ENCODE data around the gene CTBP1. TPM values are rescaled to one million over a fixed set of nuclear protein-coding genes. Genes with fewer than 3 reads are reported as not detected.

Gene CTBP1
- total RNA-seq, 1 donor from 2014 or later: 224 TPM

- DNase-seq (ENCODE audit: low spot score in 2 of 2) (no peak), FAIRE-seq (no peak)
Measured at GRCh38 chr4:1183985-1184773, 64.8 kb downstream of the CTBP1 start.

GRCh38 chr4:1182313-1182712 is 66.6 kb downstream of the CTBP1 start:
- DNase-seq (ENCODE audit: low spot score in 2 of 2): no peak
- FAIRE-seq: peak; percentile 3

GRCh38 chr4:1180663-1181062 is 68.3 kb downstream of the CTBP1 start:
- DNase-seq (ENCODE audit: low spot score in 2 of 2) (no peak), FAIRE-seq (no peak)

GRCh38 chr4:1179976-1180375 is 69.0 kb downstream of the CTBP1 start:
- FAIRE-seq: no peak

GRCh38 chr4:1179089-1179441 is 69.9 kb downstream of the CTBP1 start:
- DNase-seq (ENCODE audit: low spot score in 2 of 2): no peak
- no peak for FAIRE-seq

More at GRCh38 chr4:1179976-1180375, 69.0 kb downstream of the CTBP1 start:
- no peak for DNase-seq (ENCODE audit: low spot score in 2 of 2)

- DNase-seq (ENCODE audit: low spot score in 2 of 2) (no peak), FAIRE-seq (no peak)
Measured at GRCh38 chr4:1178300-1179088, 70.4 kb downstream of the CTBP1 start.

GRCh38 chr4:1177274-1178141 is 71.4 kb downstream of the CTBP1 start:
- DNase-seq (ENCODE audit: low spot score in 2 of 2) (no peak), FAIRE-seq (no peak)

GRCh38 chr4:1176398-1177273 is 72.3 kb downstream of the CTBP1 start:
- peak; percentile 64 for FAIRE-seq

GRCh38 chr4:1175635-1176229 is 73.2 kb downstream of the CTBP1 start:
- no peak for FAIRE-seq

More at GRCh38 chr4:1176398-1177273, 72.3 kb downstream of the CTBP1 start:
- no peak for DNase-seq (ENCODE audit: low spot score in 2 of 2)

GRCh38 chr4:1174941-1175634 is 73.8 kb downstream of the CTBP1 start:
- DNase-seq (ENCODE audit: low spot score in 2 of 2) (no peak), FAIRE-seq (no peak)

More at GRCh38 chr4:1175635-1176229, 73.2 kb downstream of the CTBP1 start:
- no peak for DNase-seq (ENCODE audit: low spot score in 2 of 2)

GRCh38 chr4:1172971-1173757 is 75.8 kb downstream of the CTBP1 start:
- DNase-seq (ENCODE audit: low spot score in 2 of 2) (no peak), FAIRE-seq (no peak)

- DNase-seq (ENCODE audit: low spot score in 2 of 2) (no peak), FAIRE-seq (no peak)
Measured at GRCh38 chr4:1172228-1172851, 76.6 kb downstream of the CTBP1 start, which contains the start of gene SPON2. TSS of gene SPON2 (minus strand) at chr4:1172583.

- FAIRE-seq: no peak
Measured at GRCh38 chr4:1171311-1172227, 77.4 kb downstream of the CTBP1 start.

GRCh38 chr4:1170976-1171310 is 78.0 kb downstream of the CTBP1 start:
- DNase-seq (ENCODE audit: low spot score in 2 of 2) (no peak), FAIRE-seq (no peak)

More at GRCh38 chr4:1171311-1172227, 77.4 kb downstream of the CTBP1 start:
- DNase-seq (ENCODE audit: low spot score in 2 of 2): no peak

- FAIRE-seq (no peak), DNase-seq (ENCODE audit: low spot score in 2 of 2) (no peak)
Measured at GRCh38 chr4:1170156-1170975, 78.6 kb downstream of the CTBP1 start.

- FAIRE-seq: no peak
- DNase-seq (ENCODE audit: low spot score in 2 of 2): no peak
Measured at GRCh38 chr4:1169691-1170096, 79.2 kb downstream of the CTBP1 start.

Measured in frontal cortex (tissue), 4 donors.